ENCODE data around the gene KRT76.

- no peak for TF ChIP-seq CTCF (IDR thresholded peaks at IDR 0.05 in 2 of 3, conservative IDR thresholded peaks at IDR 0.05 in 1 of 3; ENCODE audit: control insufficient read depth in 2 of 3, extremely low read depth in 1 of 3, insufficient read depth in 1 of 3, low read depth in 3 of 3, low read length in 3 of 3)
- TF ChIP-seq JUND (IDR thresholded peaks at IDR 0.05; ENCODE audit: low read depth, low read length), result no peak
- no peak for TF ChIP-seq ATF2 (IDR thresholded peaks at IDR 0.05; ENCODE audit: low read length)
- TF ChIP-seq EP300 (IDR thresholded peaks at IDR 0.05; ENCODE audit: borderline replicate concordance in 1 of 2, control insufficient read depth in 1 of 2, low read depth in 2 of 2, low read length in 2 of 2), result no peak
- no peak for TF ChIP-seq NR2C2 (IDR thresholded peaks at IDR 0.05; ENCODE audit: borderline replicate concordance, control insufficient read depth, insufficient read length, low read depth)
- no peak for TF ChIP-seq ZBTB33 (IDR thresholded peaks at IDR 0.05)
- TF ChIP-seq ZZZ3 (IDR thresholded peaks at IDR 0.05; ENCODE audit: control insufficient read depth, insufficient read length, low read depth), result no peak
- TF ChIP-seq RBBP5 (conservative IDR thresholded peaks at IDR 0.05), result no peak
- TF ChIP-seq POLR2A (IDR thresholded peaks at IDR 0.05; ENCODE audit: low read depth, low read length), result no peak
- TF ChIP-seq NBN (IDR thresholded peaks at IDR 0.05), result no peak
Measured at GRCh38 chr12:52741375-52742195, 35.6 kb downstream of the KRT76 start.

Data from GM12878 (cell line).